NB4 (cell line): ENCODE measurements around the gene SP9.

Experiments
- DNase-seq: peaks from one replicate; pipeline ENCODE4 v3.0.0; 2010; ENCODE audit warnings: low read depth
- H3K4me3 ChIP-seq: one replicate; pipeline ENCODE4 v1.5.1; 2011; ENCODE audit warnings: mild to moderate bottlenecking, low read depth, low read length, moderate library complexity
- MAX ChIP-seq: IDR thresholded peaks from 2 replicates; pipeline ENCODE4 v1.6.1; 2011; ENCODE audit warnings: low read depth, low read length
- MYC ChIP-seq: IDR thresholded peaks from 2 replicates; pipeline ENCODE4 v1.6.1; 2011; ENCODE audit warnings: low read depth, low read length
- POLR2A ChIP-seq: IDR thresholded peaks from 2 replicates; pipeline ENCODE4 v1.6.1; 2011; ENCODE audit warnings: mild to moderate bottlenecking; ENCODE audit not compliant: insufficient read length; ENCODE audit errors: extremely low read depth
- TF ChIP-seq, protein P1 (sequence below): IDR thresholded peaks from one replicate; pipeline ENCODE4 v1.5.1; 2012; ENCODE audit warnings: low read depth, low read length

Gene SP9

GRCh38 chr2:174334781-174335251 lies at the start of gene SP9:
Gene SP9, plus strand, starts transcription at chr2:174334954. Its CDS starts 139 bp downstream, at chr2:174335093.
- H3K4me3 ChIP-seq: no peak within 1 kb of the TSS
- DNase-seq: peak; percentile 26
- TF ChIP-seq, protein P1, sequence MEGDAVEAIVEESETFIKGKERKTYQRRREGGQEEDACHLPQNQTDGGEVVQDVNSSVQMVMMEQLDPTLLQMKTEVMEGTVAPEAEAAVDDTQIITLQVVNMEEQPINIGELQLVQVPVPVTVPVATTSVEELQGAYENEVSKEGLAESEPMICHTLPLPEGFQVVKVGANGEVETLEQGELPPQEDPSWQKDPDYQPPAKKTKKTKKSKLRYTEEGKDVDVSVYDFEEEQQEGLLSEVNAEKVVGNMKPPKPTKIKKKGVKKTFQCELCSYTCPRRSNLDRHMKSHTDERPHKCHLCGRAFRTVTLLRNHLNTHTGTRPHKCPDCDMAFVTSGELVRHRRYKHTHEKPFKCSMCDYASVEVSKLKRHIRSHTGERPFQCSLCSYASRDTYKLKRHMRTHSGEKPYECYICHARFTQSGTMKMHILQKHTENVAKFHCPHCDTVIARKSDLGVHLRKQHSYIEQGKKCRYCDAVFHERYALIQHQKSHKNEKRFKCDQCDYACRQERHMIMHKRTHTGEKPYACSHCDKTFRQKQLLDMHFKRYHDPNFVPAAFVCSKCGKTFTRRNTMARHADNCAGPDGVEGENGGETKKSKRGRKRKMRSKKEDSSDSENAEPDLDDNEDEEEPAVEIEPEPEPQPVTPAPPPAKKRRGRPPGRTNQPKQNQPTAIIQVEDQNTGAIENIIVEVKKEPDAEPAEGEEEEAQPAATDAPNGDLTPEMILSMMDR: no peak
- no peak for TF ChIP-seq MYC

- TF ChIP-seq, protein P1: no peak
- TF ChIP-seq MYC: no peak
- no peak for TF ChIP-seq POLR2A
- TF ChIP-seq MAX: no peak
- no peak overlapping the region for H3K4me3 ChIP-seq
- DNase-seq: no peak
These were observed 48.6 kb upstream of the SP9 start for GRCh38 chr2:174286172-174286571.

DNA sequence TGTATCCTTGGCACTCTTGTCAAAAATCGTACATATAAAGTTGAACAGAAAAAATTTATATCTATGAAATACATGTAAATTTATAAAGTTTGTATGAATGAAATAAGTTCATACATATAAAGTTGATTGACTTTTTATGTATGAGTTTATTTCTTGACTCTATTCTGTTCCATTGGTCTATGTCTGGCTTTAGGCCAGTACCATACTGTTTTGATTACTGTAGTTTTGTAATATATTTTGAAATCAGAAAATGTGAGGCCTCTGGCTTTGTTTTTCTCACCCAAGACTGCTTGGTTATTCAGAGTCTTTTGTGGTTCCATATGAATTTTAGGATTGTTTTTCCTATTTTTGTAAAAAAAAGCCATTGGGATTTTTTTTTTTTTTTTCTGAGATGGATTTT lies 41.8 kb upstream of the SP9 start:
- no peak overlapping the region for H3K4me3 ChIP-seq
- no peak for DNase-seq
- TF ChIP-seq, protein P1: no peak
- TF ChIP-seq POLR2A (no peak), MAX (no peak), MYC (no peak)

GRCh38 chr2:174300114-174300513 lies 34.6 kb upstream of the SP9 start:
- TF ChIP-seq, protein P1: no peak
- TF ChIP-seq MYC: no peak
- no peak for TF ChIP-seq MAX
- no peak for TF ChIP-seq POLR2A
- no peak overlapping the region for H3K4me3 ChIP-seq
- DNase-seq: no peak

- TF ChIP-seq POLR2A (no peak), MAX (no peak), MYC (no peak)
- TF ChIP-seq, protein P1: no peak
- DNase-seq: no peak
- H3K4me3 ChIP-seq: no peak overlapping the region
These were observed 22.0 kb upstream of the SP9 start for GRCh38 chr2:174312581-174313234.

DNA sequence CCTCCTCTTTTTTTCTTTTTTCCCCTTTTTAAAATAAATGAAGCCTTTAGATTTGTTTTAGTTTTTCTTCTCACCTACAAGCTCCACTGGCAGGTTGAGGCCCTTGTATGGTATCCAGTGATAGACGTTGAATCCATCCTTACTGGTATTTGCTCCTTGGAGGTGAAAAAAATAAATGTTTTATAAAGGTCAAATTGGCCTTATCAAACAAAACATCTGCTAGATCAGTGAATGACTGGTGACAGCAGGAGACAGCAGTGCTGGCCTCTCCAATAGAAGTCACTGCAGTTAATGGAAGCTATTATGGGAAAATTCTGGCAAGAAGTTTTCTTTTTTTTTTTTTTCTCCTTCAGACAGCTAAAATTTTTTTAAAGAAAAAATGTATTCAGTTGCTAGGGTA lies 12.6 kb upstream of the SP9 start:
- TF ChIP-seq, protein P1: no peak
- no peak for TF ChIP-seq MAX
- no peak for TF ChIP-seq MYC
- TF ChIP-seq POLR2A: no peak

More for the DNA sequence above, 12.6 kb upstream of the SP9 start:
- no peak overlapping the region for H3K4me3 ChIP-seq
- no peak for DNase-seq
